Subcutaneous abdominal adipose tissue (tissue), 5 donors: ENCODE data around the gene EYS.

Experiments
- H3K27ac ChIP-seq: one replicate; pipeline ENCODE4 v1.7.0; 2013; ENCODE audit warnings: low read depth, mild to moderate bottlenecking, inconsistent platforms, low read length, moderate library complexity
- H3K27me3 ChIP-seq, 5 donors: one replicate each; pipeline ENCODE4 v1.7.0; 2013; ENCODE audit warnings: low read length in 5 of 5, inconsistent platforms in 1 of 5; ENCODE audit not compliant: control insufficient read depth in 5 of 5, insufficient read depth in 4 of 5
- H3K36me3 ChIP-seq, 5 donors: one replicate each; pipeline ENCODE4 v1.7.0; 2013; ENCODE audit warnings: low read length in 5 of 5; ENCODE audit not compliant: control insufficient read depth in 5 of 5, insufficient read depth in 5 of 5
- H3K4me1 ChIP-seq, 5 donors: one replicate each; pipeline ENCODE4 v1.7.0; 2013; ENCODE audit warnings: low read length in 5 of 5, mild to moderate bottlenecking in 3 of 5, moderate library complexity in 1 of 5; ENCODE audit not compliant: control insufficient read depth in 5 of 5, insufficient read depth in 5 of 5
- H3K4me3 ChIP-seq, 5 donors: one replicate each; pipeline ENCODE4 v1.7.0; 2013; ENCODE audit warnings: low read length in 5 of 5, low read depth in 1 of 5
- H3K9ac ChIP-seq, 5 donors: one replicate each; pipeline ENCODE4 v1.7.0; 2013; ENCODE audit warnings: low read length in 5 of 5, mild to moderate bottlenecking in 4 of 5, moderate library complexity in 3 of 5
- H3K9me3 ChIP-seq, 5 donors: one replicate each; pipeline ENCODE4 v1.7.0; 2013; ENCODE audit warnings: low read length in 5 of 5; ENCODE audit not compliant: control insufficient read depth in 5 of 5
- donor health status: healthy.
- donor health status: healthy.
- donor health status: healthy.
- donor health status: healthy.
- donor health status: healthy.

Gene EYS

DNA sequence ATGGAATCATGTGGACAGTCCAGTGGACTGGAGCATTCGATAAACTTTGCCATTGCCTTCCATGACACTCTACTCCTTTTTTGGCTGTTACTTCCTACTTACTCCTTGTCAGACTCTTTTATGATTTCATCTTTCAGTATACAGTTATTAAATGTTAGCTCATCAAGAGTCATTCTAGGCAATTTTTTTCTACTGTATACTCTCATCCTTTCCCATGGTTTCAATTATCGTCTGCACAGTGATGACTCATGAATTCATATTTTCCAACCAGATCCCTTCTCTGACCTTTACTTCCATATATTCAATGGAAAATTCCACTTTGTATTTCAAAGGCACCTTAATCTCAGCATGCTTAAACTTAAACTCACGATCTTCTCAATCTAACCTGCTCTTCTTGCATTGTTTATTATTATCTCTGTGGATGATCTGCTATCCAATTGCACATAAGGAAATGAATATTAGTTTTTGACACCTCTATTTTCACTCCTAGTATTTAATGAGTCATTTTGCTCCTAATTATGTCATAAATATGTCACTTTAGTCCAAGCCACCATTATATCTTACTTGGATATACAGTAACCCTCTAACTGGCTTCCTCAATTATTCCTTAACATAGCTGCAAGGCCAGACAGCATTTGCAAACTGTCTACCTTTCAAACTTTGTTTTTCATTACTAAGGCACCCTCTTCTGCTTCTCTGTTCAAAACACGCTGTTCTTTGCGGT lies 1643.9 kb downstream of the EYS start:
- no peaks in the 10 kb centered on the region for H3K4me1 ChIP-seq
- no peaks in the 10 kb centered on the region for H3K9me3 ChIP-seq
- H3K27me3 ChIP-seq: no peaks in the 10 kb centered on the region
- H3K36me3 ChIP-seq: no peaks in the 10 kb centered on the region
- H3K4me3 ChIP-seq: no peak overlapping the region
- H3K27ac ChIP-seq: no peak overlapping the region
- H3K9ac ChIP-seq: no peak overlapping the region

GRCh38 chr6:64054861-64055260 lies 1652.2 kb downstream of the EYS start:
- no peaks in the 10 kb centered on the region for H3K36me3 ChIP-seq
- no peak overlapping the region for H3K4me3 ChIP-seq
- H3K27ac ChIP-seq: no peak overlapping the region
- no peak overlapping the region for H3K9ac ChIP-seq
- H3K27me3 ChIP-seq: no peaks in the 10 kb centered on the region
- H3K9me3 ChIP-seq: no peaks in the 10 kb centered on the region
- H3K4me1 ChIP-seq: no peaks in the 10 kb centered on the region

DNA sequence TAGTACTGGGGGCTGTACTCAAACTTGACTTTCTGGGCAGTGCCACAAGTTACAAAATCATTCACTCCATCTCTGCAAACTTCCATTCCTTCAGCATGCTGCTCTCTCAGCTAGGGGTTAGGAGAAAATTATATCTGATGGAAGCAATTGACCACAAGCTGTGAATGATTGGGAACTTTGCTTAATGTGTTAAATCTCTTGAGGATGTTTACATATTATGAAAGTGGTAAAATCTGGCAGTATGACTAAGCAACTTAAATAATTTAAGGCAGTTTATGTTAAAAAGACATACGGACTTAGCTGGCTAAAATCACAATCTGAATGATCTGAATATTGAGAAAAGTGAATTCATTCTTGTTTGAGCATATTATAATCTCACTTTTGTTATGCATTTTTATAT lies 1656.4 kb downstream of the EYS start:
- no peak overlapping the region for H3K27ac ChIP-seq

DNA sequence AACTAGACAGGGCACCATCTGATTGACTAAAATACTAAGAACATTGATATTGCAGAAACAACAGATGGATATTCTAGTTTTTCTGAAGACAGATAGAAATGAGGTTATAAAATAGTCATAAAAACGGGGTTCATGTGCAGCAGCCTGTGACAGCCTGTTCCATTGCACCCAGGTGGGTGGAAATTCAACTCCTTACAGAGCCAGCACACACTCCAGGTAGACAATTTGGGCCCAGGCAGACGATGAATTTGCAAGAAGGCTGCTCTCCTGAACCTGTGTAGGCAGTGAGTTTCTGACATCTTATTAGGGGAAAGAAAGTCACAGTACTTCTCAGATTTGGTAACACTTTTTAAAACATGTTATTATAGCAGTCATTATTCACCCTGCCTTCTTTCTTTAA lies 1657.3 kb downstream of the EYS start:
- no peak overlapping the region for H3K4me3 ChIP-seq

More for the DNA sequence above, 1656.4 kb downstream of the EYS start:
- Histone ChIP-seq H3K9me3 (no peaks in the 10 kb centered on the region), H3K4me3 (no peak overlapping the region), H3K4me1 (no peaks in the 10 kb centered on the region), H3K9ac (no peak overlapping the region), H3K36me3 (no peaks in the 10 kb centered on the region), H3K27me3 (no peaks in the 10 kb centered on the region)

GRCh38 chr6:64046746-64047208 lies 1660.2 kb downstream of the EYS start:
- Histone ChIP-seq H3K27me3 (peaks cover 0 to 3% (median 0%) of the 10 kb centered on the region in 5 donors), H3K4me3 (no peak overlapping the region), H3K27ac (no peak overlapping the region), H3K36me3 (no peaks in the 10 kb centered on the region), H3K9me3 (no peaks in the 10 kb centered on the region), H3K9ac (no peak overlapping the region), H3K4me1 (no peaks in the 10 kb centered on the region)

More for the DNA sequence above, 1657.3 kb downstream of the EYS start:
- no peak overlapping the region for H3K27ac ChIP-seq
- H3K9me3 ChIP-seq: no peaks in the 10 kb centered on the region
- H3K27me3 ChIP-seq: no peaks in the 10 kb centered on the region
- H3K4me1 ChIP-seq: no peaks in the 10 kb centered on the region
- no peaks in the 10 kb centered on the region for H3K36me3 ChIP-seq
- H3K9ac ChIP-seq: no peak overlapping the region

GRCh38 chr6:64041373-64041772 lies 1665.7 kb downstream of the EYS start:
- H3K4me3 ChIP-seq: no peak overlapping the region
- H3K9me3 ChIP-seq: no peaks in the 10 kb centered on the region
- no peaks in the 10 kb centered on the region for H3K36me3 ChIP-seq
- H3K27me3 ChIP-seq: peaks cover 0 to 3% (median 0%) of the 10 kb centered on the region in 5 donors
- no peaks in the 10 kb centered on the region for H3K4me1 ChIP-seq
- H3K27ac ChIP-seq: no peak overlapping the region
- H3K9ac ChIP-seq: no peak overlapping the region

DNA sequence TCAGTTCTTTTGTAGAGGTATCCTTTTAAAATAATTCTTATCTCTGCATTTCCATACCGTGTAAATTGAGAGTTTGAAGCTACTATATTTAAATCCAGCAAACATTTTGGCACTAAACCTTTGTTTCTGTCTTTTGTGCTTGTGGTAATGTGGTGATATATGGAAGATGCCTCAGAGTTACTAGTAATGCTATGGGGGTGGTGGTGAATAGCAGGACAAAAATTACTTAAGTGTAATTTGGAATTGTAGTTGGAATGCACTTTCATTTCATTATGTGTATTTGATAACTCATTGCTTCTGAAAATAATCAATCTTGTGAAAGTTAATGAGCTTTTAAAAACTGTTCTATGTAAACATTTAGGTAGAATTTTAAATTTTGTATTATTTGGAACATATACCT lies 1666.9 kb downstream of the EYS start:
- Histone ChIP-seq H3K4me3 (no peak overlapping the region), H3K9ac (no peak overlapping the region), H3K36me3 (no peaks in the 10 kb centered on the region), H3K9me3 (no peaks in the 10 kb centered on the region), H3K27ac (no peak overlapping the region), H3K27me3 (peaks cover 0 to 3% (median 0%) of the 10 kb centered on the region in 5 donors), H3K4me1 (no peaks in the 10 kb centered on the region)

GRCh38 chr6:64037427-64037826 lies 1669.6 kb downstream of the EYS start:
- Histone ChIP-seq H3K9me3 (no peaks in the 10 kb centered on the region), H3K4me3 (no peak overlapping the region), H3K4me1 (no peaks in the 10 kb centered on the region), H3K36me3 (no peaks in the 10 kb centered on the region), H3K9ac (no peak overlapping the region), H3K27me3 (no peaks in the 10 kb centered on the region), H3K27ac (no peak overlapping the region)

DNA sequence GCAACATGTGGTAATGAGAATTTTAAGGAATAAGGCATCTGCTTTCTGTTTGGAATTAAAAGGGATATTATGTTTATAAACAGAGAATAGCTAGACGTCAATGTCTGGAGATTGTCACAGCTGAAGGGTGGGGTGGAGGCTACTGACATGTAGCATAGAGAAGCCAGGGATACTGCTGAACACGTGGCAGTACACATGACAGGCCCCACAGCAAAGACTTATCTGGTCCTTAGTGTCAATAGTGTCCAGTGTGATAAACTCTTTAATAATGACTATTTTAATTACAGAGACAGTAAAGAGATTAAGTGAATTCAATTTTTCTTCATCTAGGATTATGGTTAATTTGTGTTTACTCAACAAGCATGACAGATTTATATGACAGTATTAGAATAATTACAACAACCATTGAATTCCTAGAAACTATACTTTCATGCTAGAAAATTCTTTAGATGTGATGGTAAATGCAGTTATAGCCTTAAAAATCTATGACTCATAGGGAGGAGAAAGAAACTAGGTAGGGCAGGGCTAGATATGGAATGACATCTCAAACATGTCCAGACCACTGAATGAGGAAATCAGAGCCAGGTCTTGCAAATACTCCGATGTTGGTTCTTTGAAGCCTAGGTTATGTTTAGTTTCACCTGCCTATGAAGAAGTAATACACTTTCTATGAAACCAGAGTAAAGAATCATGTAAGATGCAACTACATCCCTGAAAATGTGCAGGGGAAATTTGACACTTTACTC lies 1671.9 kb downstream of the EYS start:
- H3K9ac ChIP-seq: no peak overlapping the region
- H3K4me1 ChIP-seq: no peaks in the 10 kb centered on the region
- H3K36me3 ChIP-seq: no peaks in the 10 kb centered on the region
- H3K9me3 ChIP-seq: no peaks in the 10 kb centered on the region
- no peak overlapping the region for H3K27ac ChIP-seq
- H3K4me3 ChIP-seq: no peak overlapping the region
- no peaks in the 10 kb centered on the region for H3K27me3 ChIP-seq

GRCh38 chr6:64034291-64034690 lies 1672.7 kb downstream of the EYS start:
- Histone ChIP-seq H3K9me3 (no peaks in the 10 kb centered on the region), H3K4me3 (no peak overlapping the region), H3K9ac (no peak overlapping the region), H3K27me3 (no peaks in the 10 kb centered on the region), H3K4me1 (no peaks in the 10 kb centered on the region), H3K27ac (no peak overlapping the region), H3K36me3 (no peaks in the 10 kb centered on the region)
